HL-60/S4 (cell line): ENCODE measurements around the gene MCC.

ENCODE experiments used
- in situ Hi-C: fragments of 300-500 bp; cut with MboI; formaldehyde crosslinking; loops from 2 replicates; pipeline ENCODE4 v1.14.3; 2022; ENCODE audit warnings: low sequenced_read_pairs

The MCC gene

GRCh38 chr5:113127021-113127420 lies 361.2 kb downstream of the MCC start:
- in situ Hi-C loops = no loop called here

GRCh38 chr5:113125371-113125770 lies 362.9 kb downstream of the MCC start:
- in situ Hi-C loops = no loop called here

DNA sequence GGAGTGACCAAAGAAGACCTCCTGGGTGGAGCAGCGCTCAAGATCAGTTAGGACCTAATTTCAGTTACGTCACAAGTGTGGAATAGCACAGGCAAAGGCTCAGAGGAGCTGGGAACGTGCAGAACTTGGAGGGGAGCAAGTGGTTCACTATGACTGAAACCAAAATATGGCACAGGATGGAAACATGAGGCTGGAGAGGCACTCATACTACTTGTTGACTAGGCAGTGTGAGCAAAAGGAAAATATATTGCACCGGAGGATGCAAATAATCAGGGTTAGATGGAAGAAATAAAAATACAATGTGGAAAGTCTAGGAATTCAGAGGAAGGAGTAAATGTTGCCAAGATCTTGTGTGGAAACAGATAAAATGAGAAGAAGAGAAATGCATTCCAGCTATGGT lies 363.3 kb downstream of the MCC start:
- in situ Hi-C loops = no loop called here

- in situ Hi-C loops = no loop called here
Measured at GRCh38 chr5:113124265-113124664, 364.0 kb downstream of the MCC start.

DNA sequence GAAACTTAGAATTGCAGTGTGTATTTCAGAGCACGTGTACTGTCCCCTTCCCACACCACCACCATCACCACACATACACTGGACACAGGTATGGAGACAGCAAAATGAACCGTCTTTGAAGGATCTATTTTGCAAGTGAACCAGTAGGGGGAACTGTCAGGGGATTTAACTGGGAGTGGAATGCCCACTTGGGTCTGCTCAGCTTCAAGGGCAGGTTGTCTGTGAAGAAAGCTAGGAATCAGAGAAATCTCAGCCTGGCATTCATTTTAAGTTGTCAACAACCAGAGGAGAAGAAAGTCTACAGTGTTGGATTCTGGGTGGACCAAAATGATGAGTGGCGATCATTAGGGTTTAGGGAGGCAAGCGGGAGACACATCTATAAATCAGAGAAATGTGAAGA lies 364.6 kb downstream of the MCC start:
- in situ Hi-C loops = no loop called here

DNA sequence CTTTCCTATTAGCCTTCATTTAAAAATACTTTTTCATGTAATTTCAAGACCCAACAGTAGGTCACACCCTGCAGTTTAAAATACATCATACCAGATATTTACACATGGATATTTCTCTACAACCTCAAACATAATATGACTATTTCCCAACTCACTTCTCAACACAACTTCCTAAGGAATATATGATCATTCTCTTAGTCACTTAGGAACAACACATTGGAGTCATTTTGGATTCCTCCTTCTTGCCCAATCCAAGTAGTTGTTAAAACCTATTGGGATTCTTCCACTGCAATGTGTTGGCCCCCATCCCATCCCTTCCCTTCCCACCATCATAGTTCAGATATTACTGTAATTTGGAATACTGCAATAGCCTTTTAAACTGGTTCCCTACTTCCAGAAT lies 366.2 kb downstream of the MCC start:
- in situ Hi-C loops = no loop called here

GRCh38 chr5:113119246-113119924 lies 368.9 kb downstream of the MCC start:
- in situ Hi-C loops = no loop called here

DNA sequence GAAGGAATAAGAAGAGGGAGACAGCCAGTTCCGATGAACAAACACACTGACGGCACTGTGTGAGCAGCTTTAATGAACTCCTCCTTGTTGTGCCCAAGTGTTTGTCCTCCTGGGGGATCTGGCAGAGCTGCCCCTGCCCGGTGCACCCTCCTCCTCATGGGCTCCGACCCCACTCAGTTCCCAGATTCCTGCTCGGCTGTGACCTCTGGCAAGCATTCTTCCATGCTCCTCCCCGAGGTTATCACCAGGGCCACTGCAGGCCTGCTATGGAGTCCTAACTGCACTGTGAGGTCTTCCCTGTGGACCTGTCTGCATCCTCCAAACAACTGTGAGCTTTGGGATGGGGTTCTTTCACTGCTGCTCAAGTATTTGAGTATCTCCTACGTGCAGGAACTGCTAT lies 369.5 kb downstream of the MCC start:
- in situ Hi-C loops = no loop called here

GRCh38 chr5:113118298-113118697 lies 370.0 kb downstream of the MCC start:
- in situ Hi-C loops = no loop called here

GRCh38 chr5:113117543-113118115 lies 370.6 kb downstream of the MCC start:
- in situ Hi-C loops = no loop called here

DNA sequence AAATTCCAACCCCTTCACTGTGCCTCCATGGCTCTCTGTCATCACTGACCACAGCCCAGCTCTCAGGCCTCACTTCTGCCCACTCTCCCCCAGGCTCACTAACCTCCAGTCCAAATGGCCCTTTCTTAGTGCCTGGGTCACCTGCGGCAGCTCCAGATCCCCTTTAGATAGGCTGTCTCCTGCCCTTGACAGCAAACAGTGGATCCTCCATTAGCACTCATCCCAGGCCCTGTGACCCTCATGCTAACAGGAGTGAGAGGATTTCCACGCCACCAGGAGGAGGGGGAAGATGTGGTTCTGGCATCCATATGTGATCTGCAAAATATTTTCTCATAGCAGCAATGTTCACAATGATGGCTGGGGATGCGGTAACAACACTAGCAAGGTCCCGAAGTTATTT lies 372.3 kb downstream of the MCC start:
- in situ Hi-C loops = no loop called here

DNA sequence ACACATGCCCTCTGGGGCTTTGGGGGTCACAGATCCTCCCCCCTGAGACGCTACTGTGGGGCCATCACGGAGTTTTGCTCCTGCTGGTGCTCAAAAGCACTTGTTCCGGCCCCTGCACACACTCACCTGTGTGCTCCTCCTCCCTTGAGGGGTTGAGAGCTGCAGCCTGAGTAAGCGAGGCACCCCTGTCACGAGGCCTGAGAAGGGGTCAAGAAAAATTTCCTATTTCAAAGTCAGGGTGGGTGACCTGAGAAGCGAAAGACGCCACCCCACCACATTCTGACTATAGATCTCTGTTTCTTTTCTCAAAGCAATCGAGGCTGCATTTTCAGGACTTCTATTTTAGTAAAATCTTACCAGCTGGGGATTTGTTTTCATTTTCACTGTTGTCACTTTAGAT lies 373.2 kb downstream of the MCC start:
- in situ Hi-C loops = no loop called here

- in situ Hi-C loops = no loop called here
Measured at GRCh38 chr5:113114559-113114958, 373.7 kb downstream of the MCC start.

- in situ Hi-C loops = no loop called here
Measured at GRCh38 chr5:113112435-113112834, 375.8 kb downstream of the MCC start.

GRCh38 chr5:113110117-113110516 lies 378.1 kb downstream of the MCC start:
- in situ Hi-C loops = no loop called here

DNA sequence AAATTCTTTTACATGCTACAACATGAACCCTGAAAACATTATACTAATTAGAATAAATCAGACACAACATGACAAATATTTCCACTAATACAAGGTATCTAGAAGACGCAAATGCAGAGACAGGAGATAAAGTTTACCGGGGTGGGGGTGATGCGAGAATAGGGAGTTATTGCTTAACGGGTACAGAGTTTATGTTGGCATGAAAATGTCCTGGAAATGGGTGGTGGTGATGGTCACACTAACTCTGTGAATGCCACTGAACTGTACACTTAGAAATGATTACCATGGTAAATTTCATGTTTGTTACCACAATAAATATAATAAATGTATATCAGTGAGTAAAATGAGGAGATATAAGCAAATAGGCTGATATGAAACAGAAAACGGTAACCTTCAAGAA lies 378.9 kb downstream of the MCC start:
- in situ Hi-C loops = no loop called here

GRCh38 chr5:113108485-113108884 lies 379.8 kb downstream of the MCC start:
- in situ Hi-C loops = no loop called here

GRCh38 chr5:113106821-113107220 lies 381.4 kb downstream of the MCC start:
- in situ Hi-C loops = no loop called here

DNA sequence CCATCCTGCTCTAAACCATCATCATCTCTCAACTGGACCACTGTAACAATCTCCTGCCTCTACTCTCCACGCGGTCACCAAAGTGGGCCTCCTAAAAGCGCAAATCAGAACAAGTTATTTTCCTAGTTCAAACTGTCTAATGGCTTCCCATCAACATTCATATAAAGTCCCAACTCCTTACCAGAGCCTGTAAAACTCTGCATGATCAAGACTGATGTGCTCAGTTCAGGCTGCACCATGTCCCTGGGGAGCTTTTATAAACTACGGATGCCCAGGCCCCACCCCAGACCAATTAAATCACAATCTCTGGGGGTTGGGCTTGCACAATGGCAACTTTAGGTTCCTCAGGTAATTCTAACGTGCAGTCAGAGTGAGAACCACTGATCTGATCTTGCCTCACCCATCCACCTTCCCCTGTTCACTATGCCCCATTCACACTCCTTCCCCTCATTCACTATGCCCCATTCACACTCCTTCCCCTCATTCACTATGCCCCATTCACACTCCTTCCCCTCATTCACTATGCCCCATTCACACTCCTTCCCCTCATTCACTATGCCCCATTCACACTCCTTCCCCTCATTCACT lies 382.5 kb downstream of the MCC start:
- in situ Hi-C loops = no loop called here

DNA sequence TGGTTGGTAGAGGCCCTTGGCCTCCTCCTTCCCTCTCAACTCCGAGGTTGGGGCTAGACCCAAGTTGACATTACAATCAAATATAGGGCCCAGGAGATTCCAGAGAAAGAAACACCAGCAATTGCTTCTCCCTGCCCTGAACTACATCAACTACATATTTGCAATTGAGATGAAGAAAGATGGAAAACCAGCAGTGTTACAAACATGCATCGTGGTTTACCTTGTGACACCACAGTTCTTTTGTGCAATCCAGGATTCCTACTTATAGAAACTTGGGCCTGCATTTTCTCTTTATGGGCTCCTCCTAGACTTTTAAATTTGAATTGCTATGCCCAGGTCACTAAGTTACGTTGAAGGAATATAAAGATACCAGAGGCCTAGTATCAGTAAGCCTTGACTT lies 384.9 kb downstream of the MCC start:
- in situ Hi-C loops = no loop called here

DNA sequence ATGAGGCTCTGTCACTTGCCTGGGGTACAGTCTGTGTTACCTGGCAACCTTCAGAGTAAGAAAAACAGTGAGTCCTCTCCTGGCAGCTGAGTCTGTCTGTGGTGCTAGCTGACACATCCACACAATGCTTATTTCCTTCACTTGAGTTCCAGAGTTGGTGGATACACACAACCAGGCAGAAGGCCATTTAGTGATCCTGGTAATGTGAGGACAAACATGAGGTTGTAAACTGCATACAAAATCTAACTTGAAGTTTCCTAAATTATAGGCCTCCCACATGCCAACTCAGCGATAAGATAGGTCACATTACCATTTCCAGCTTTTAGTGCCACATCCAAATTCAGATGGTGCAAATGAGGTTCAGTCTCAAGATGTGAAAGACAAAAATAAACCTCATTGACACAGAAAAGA lies 386.1 kb downstream of the MCC start:
- in situ Hi-C loops = no loop called here

DNA sequence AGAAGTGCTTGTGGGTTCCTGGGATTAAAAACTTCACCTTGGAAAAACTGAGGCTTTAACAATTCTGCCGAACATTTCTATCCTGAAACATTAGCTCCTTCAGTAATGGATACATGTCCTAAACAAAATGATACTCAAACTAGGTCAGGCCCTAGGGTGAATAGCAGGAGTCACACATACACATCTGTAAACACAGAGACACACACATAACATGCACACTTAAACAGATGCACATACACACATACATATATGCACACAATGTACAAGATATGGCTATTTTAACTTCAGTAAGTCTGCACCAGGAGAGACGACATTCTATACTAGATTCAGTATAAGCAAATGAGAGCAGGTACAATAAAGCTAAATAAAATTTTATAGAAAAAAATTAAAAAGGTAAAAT lies 387.3 kb downstream of the MCC start:
- in situ Hi-C loops = no loop called here

DNA sequence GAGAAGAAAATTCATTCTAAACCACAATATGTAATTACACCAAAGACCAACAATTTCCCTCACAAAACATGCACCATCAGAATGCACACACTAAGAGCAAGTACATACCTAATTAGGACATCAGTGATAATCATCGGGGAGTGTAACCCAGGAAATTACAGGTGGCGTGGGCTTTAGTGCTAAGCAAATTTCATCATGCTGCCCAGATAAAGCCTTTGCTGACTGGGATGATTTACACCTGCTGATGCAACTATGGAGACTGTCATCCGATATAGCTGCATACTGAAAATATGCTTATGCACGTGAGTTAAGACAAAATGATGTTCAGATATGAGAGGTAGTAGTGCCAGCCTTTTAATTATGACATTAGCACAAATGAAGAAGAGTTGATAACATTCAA lies 388.4 kb downstream of the MCC start:
- in situ Hi-C loops = no loop called here
